Activated gamma-delta T cell (primary cell): Measurements from ENCODE around the gene ITFG1.

Experiments
- DNase-seq: peaks from one replicate; lab custom pipeline; 2025; lab: John Stamatoyannopoulos, UW
- total RNA-seq, 2 donors: gene quantifications; one replicate each; lab custom pipeline; 2026; lab: John Stamatoyannopoulos, UW

The ITFG1 gene
- total RNA-seq = 38.2 to 50.0 reads per million in 2 donors

- peak; percentile 93 for DNase-seq
Observed at GRCh38 chr16:47460711-47461597, at the start of gene ITFG1, which contains the start of gene PHKB. Gene ITFG1 (minus strand): TSS chr16:47461063. CDS start chr16:47461045, 18 bp downstream. Gene PHKB (plus strand): TSS chr16:47461331. CDS start chr16:47461351, 20 bp downstream.

GRCh38 chr16:47507701-47508100 is 46.8 kb upstream of the ITFG1 start:
- DNase-seq = no peak

GRCh38 chr16:47506800-47507199 is 45.9 kb upstream of the ITFG1 start:
- DNase-seq = no peak

- no peak for DNase-seq
Observed at GRCh38 chr16:47504599-47504998, 43.7 kb upstream of the ITFG1 start.

GRCh38 chr16:47503936-47504335 is 43.1 kb upstream of the ITFG1 start:
- DNase-seq = no peak

GRCh38 chr16:47499700-47500264 is 38.9 kb upstream of the ITFG1 start:
- no peak for DNase-seq

- DNase-seq = no peak
Observed at GRCh38 chr16:47499080-47499699, 38.3 kb upstream of the ITFG1 start.

- no peak for DNase-seq
Observed at GRCh38 chr16:47493381-47494337, 32.8 kb upstream of the ITFG1 start.

GRCh38 chr16:47492428-47493377 is 31.8 kb upstream of the ITFG1 start:
- no peak for DNase-seq

GRCh38 chr16:47492036-47492427 is 31.2 kb upstream of the ITFG1 start:
- DNase-seq = no peak

- no peak for DNase-seq
Observed at GRCh38 chr16:47490471-47490870, 29.6 kb upstream of the ITFG1 start.

GRCh38 chr16:47488051-47488450 is 27.2 kb upstream of the ITFG1 start:
- DNase-seq = no peak

GRCh38 chr16:47486856-47487255 is 26.0 kb upstream of the ITFG1 start:
- no peak for DNase-seq

- no peak for DNase-seq
Observed at GRCh38 chr16:47483616-47484015, 22.8 kb upstream of the ITFG1 start.

- no peak for DNase-seq
Observed at GRCh38 chr16:47481698-47482374, 21.0 kb upstream of the ITFG1 start.

GRCh38 chr16:47480410-47480809 is 19.5 kb upstream of the ITFG1 start:
- no peak for DNase-seq

- no peak for DNase-seq
Observed at GRCh38 chr16:47477679-47478078, 16.8 kb upstream of the ITFG1 start.

- DNase-seq = no peak
Observed at GRCh38 chr16:47476654-47477345, 15.9 kb upstream of the ITFG1 start.

GRCh38 chr16:47475786-47476185 is 14.9 kb upstream of the ITFG1 start:
- no peak for DNase-seq
